OCI-LY7 (cell line): ENCODE results near the gene RPL32. TPM values are rescaled to one million over a fixed set of nuclear protein-coding genes. Genes with fewer than 3 reads are reported as not detected.

Source experiments
- BruUV-seq: library from RNA; stranded (reverse); fragments of 400-500 nt; replicated peaks from 2 replicates; lab custom pipeline; 2021; lab: Mats Ljungman, UMichigan
- CTCF ChIA-PET: fragments of 300-600 bp; sonication (Branson Sonifier 250); formaldehyde crosslinking; loops from one replicate; lab custom pipeline; 2022; ENCODE audit warnings: antibody characterized with exemption; ENCODE audit not compliant: unreplicated experiment; lab: Charles Lee
- POLR2A ChIA-PET: fragments of 300-600 bp; sonication (Branson Sonifier 250); formaldehyde crosslinking; loops from one replicate; lab custom pipeline; 2022; ENCODE audit warnings: antibody characterized with exemption; lab: Charles Lee
- DNase-seq: peaks from one replicate; pipeline ENCODE4 v3.0.0-alpha.2; 2015; ENCODE audit warnings: low spot score
- H2AFZ ChIP-seq: fragments of 200-600 bp; sonication (generic), shearing (Covaris generic); 2 replicates; pipeline ENCODE4 v1.6.1; 2014; ENCODE audit warnings: mild to moderate bottlenecking, antibody characterized with exemption, low read length, moderate library complexity
- H3K27ac ChIP-seq: fragments of 200-600 bp; sonication (generic); 2 replicates; pipeline ENCODE4 v1.5.1; 2014; ENCODE audit warnings: mixed run types, low read depth, mild to moderate bottlenecking, moderate library complexity, low read length, inconsistent platforms; ENCODE audit not compliant: poor library complexity, severe bottlenecking
- H3K36me3 ChIP-seq: fragments of 200-600 bp; sonication (generic); 2 replicates; pipeline ENCODE4 v1.6.1; 2014; ENCODE audit warnings: mild to moderate bottlenecking, antibody characterized with exemption, low read length, moderate library complexity, mixed read lengths; ENCODE audit not compliant: insufficient read depth
- H3K4me1 ChIP-seq: fragments of 200-600 bp; sonication (generic); 2 replicates; pipeline ENCODE4 v1.5.1; 2014; ENCODE audit warnings: mild to moderate bottlenecking, low read length; ENCODE audit not compliant: insufficient read depth, poor library complexity, severe bottlenecking
- H3K4me2 ChIP-seq: fragments of 200-600 bp; sonication (generic); 2 replicates; pipeline ENCODE4 v1.6.1; 2014; ENCODE audit warnings: mild to moderate bottlenecking, low read length
- H3K4me3 ChIP-seq: fragments of 200-600 bp; sonication (generic); 2 replicates; pipeline ENCODE4 v1.5.1; 2014; ENCODE audit warnings: mild to moderate bottlenecking, low read depth, low read length; ENCODE audit not compliant: poor library complexity, severe bottlenecking
- H3K79me2 ChIP-seq: fragments of 200-600 bp; sonication (generic); 2 replicates; pipeline ENCODE4 v1.6.1; 2016; ENCODE audit warnings: low read depth, mild to moderate bottlenecking, low read length, moderate library complexity, mixed read lengths; ENCODE audit not compliant: insufficient read depth
- H3K9me2 ChIP-seq: fragments of 200-600 bp; sonication (generic); 2 replicates; pipeline ENCODE4 v1.6.1; 2016; ENCODE audit warnings: mild to moderate bottlenecking, low read length, mixed read lengths; ENCODE audit not compliant: insufficient read depth
- H3K9me3 ChIP-seq: fragments of 200-600 bp; sonication (generic); 2 replicates; pipeline ENCODE4 v1.6.1; 2014; ENCODE audit warnings: mild to moderate bottlenecking, mixed run types, low read length, mixed read lengths
- H4K20me1 ChIP-seq: fragments of 200-600 bp; sonication (generic); 2 replicates; pipeline ENCODE4 v1.6.1; 2014; ENCODE audit warnings: mild to moderate bottlenecking, antibody characterized with exemption, low read length, moderate library complexity, mixed read lengths; ENCODE audit not compliant: insufficient read depth
- EZH2phosphoT487 ChIP-seq: fragments of 200-600 bp; sonication (generic); IDR thresholded peaks from 2 replicates; pipeline ENCODE4 v1.6.1; 2018; ENCODE audit warnings: low read depth, borderline replicate concordance, mild to moderate bottlenecking, mixed run types, antibody characterized with exemption, low read length, moderate library complexity, mixed read lengths
- intact Hi-C: fragments of 100-400 bp; cut with micrococcal nuclease; formaldehyde crosslinking; loops from one replicate; pipeline ENCODE4 v1.10.0; 2022; ENCODE audit not compliant: unreplicated experiment
- total RNA-seq, 2 experiments: library from RNA; depleted of rRNA in 1 of 2; stranded (reverse); fragments of >200 nt in 1 of 2; shearing (Covaris generic) in 1 of 2; gene quantifications; 2 replicates each; pipeline ENCODE4 v1.2.3, GENCODE V29; 2014 to 2022
- TF ChIP-seq, protein P1 (sequence below): fragments of 200-600 bp; sonication (generic); conservative IDR thresholded peaks from 2 replicates; pipeline ENCODE4 v1.5.1; 2014; ENCODE audit warnings: mild to moderate bottlenecking, antibody characterized with exemption, low read length, moderate library complexity, mixed read lengths

RPL32 gene
- total RNA-seq, 2 experiments from 2014 or later: 2,099 to 3,717 TPM

DNA sequence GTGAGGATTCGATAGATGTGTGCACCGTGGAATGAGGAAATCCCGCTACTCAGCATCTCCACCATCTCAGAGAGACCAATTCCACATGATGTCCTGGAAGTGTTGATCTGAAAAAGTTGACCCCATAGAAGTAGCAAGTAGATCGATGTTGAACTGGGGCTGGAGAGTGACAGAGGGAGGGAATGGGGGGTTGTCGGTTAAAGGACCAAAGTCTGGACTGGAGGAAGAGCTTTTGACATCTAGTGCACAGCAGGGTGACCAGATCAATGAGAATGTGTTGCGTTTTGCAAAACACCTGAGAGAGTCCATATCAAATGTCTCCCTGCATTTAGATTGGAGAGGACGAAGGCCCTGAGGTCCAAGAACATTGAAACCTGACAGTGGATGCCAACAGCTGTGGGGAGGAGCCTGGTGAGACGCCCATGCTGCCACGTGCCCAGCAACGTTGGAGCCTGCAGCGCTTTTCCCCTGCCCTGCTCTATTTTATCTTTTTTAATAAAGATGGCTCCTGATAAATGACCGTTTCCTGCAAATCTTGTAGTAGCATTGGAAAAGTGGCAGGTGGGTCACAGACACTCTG is 30.1 kb upstream of the RPL32 start:
- Histone ChIP-seq H2AFZ (no peak overlapping the region), H3K36me3 (no peaks in the 10 kb centered on the region), H4K20me1 (no peaks in the 10 kb centered on the region), H3K27ac (no peak overlapping the region), H3K4me1 (peaks cover 8% of the 10 kb centered on the region), H3K79me2 (no peaks in the 10 kb centered on the region), H3K9me3 (no peaks in the 10 kb centered on the region), H3K9me2 (no peaks in the 10 kb centered on the region), H3K4me2 (no peak overlapping the region), H3K4me3 (no peak overlapping the region)
- ChIA-PET POLR2A (no interaction called here), CTCF (interaction anchor here (0.5 to 1.6 kb wide), 2 partner anchors 20 to 111 kb away, joined by 3 to 5 read pairs; no protein-coding TSS in a partner anchor)
- BruUV-seq: no TSS peak
- no peak for DNase-seq
- TF ChIP-seq, protein P1, sequence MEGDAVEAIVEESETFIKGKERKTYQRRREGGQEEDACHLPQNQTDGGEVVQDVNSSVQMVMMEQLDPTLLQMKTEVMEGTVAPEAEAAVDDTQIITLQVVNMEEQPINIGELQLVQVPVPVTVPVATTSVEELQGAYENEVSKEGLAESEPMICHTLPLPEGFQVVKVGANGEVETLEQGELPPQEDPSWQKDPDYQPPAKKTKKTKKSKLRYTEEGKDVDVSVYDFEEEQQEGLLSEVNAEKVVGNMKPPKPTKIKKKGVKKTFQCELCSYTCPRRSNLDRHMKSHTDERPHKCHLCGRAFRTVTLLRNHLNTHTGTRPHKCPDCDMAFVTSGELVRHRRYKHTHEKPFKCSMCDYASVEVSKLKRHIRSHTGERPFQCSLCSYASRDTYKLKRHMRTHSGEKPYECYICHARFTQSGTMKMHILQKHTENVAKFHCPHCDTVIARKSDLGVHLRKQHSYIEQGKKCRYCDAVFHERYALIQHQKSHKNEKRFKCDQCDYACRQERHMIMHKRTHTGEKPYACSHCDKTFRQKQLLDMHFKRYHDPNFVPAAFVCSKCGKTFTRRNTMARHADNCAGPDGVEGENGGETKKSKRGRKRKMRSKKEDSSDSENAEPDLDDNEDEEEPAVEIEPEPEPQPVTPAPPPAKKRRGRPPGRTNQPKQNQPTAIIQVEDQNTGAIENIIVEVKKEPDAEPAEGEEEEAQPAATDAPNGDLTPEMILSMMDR: no peak
- no peak for TF ChIP-seq EZH2phosphoT487
- intact Hi-C loops: no loop called here

DNA sequence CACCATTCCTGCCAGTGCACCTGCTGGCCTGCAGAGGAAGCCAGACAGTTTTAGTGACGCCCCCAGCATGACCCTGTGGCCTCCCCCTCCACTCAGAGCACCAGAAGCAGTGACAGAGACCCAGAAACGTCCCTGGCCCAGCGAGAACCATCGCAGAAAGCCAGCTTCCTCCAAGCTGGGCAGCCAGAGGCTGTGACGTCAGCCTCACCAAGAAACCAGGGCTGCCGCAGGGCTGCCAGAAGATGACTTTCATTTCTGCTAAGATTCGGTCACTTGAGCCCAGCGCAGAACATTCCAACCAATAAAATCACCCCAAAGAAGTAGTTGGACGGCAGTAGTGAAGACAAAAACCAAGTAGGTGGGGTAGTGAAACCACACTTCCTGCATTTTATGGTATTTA is 29.6 kb upstream of the RPL32 start:
- Histone ChIP-seq H3K36me3 (no peaks in the 10 kb centered on the region), H3K4me2 (no peak overlapping the region), H4K20me1 (no peaks in the 10 kb centered on the region), H2AFZ (no peak overlapping the region), H3K4me3 (no peak overlapping the region), H3K9me2 (no peaks in the 10 kb centered on the region), H3K27ac (no peak overlapping the region), H3K4me1 (peaks cover 8% of the 10 kb centered on the region), H3K79me2 (no peaks in the 10 kb centered on the region), H3K9me3 (no peaks in the 10 kb centered on the region)
- ChIA-PET CTCF (interaction anchor here (0.5 to 1.6 kb wide), 2 partner anchors 20 to 111 kb away, joined by 3 to 5 read pairs; no protein-coding TSS in a partner anchor), POLR2A (interaction anchor here (1.5 kb wide), 1 partner anchor 14 kb away, joined by 3 read pairs; no protein-coding TSS in a partner anchor)
- DNase-seq: peak; percentile 21
- BruUV-seq: no TSS peak
- intact Hi-C loops: no loop called here
- no peak for TF ChIP-seq EZH2phosphoT487
- TF ChIP-seq, protein P1: no peak

DNA sequence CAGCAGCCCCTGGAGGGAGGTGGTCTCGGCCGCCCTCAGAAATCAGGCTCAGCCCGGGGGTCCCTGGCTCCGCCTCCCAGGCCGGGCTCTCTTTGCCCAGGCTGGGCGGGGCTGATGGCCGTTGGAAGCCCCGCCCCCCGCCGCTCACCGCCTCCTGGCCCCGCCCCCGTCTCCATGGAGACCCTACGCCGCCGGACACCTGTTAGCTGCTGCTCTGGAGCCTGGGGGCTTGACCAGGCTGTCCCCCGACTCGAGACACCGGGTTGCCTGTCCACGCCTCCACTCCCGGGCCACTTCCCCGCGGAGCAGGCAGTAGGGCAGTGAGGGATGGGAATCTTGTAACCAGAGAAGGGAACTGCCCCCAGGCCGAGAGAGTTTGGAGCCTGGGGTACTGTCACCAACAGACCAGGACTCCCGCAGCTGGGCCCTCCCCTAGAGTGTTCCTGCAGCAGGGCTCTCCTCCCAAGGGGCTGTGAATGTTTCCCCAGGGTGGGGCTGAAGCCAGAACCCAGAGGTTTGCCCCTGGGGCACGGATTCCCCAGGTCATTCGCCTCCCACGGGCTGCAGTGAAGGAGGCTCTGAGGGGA is 27.8 kb upstream of the RPL32 start:
- Histone ChIP-seq H2AFZ (no peak overlapping the region), H4K20me1 (no peaks in the 10 kb centered on the region), H3K9me3 (0 out of 2 replicates have a peak, but pooled peaks cover 5% of the 10 kb centered on the region), H3K4me3 (no peak overlapping the region), H3K27ac (no peak overlapping the region), H3K4me2 (no peak overlapping the region), H3K9me2 (no peaks in the 10 kb centered on the region), H3K79me2 (no peaks in the 10 kb centered on the region), H3K36me3 (no peaks in the 10 kb centered on the region), H3K4me1 (peaks cover 8% of the 10 kb centered on the region)
- no TSS peak for BruUV-seq
- intact Hi-C loops: no loop called here
- ChIA-PET POLR2A (no interaction called here), CTCF (no interaction called here)
- TF ChIP-seq EZH2phosphoT487: no peak
- TF ChIP-seq, protein P1: no peak
- DNase-seq: peak; percentile 46
